DOHH2 (cell line): ENCODE data around the gene HIPK4.

Experiments
- H3F3A ChIP-seq: fragments of 200-600 bp; sonication (generic), shearing (Covaris generic); 2 replicates; pipeline ENCODE4 v1.6.0; 2016; ENCODE audit warnings: antibody characterized with exemption, mild to moderate bottlenecking; ENCODE audit not compliant: control insufficient read depth, insufficient read depth
- H3K27ac ChIP-seq: fragments of 200-600 bp; sonication (generic); 2 replicates; pipeline ENCODE4 v1.5.1; 2014; ENCODE audit warnings: low read depth, mild to moderate bottlenecking, low read length, moderate library complexity
- H3K27me3 ChIP-seq: fragments of 200-600 bp; sonication (generic); 2 replicates; pipeline ENCODE4 v1.6.1; 2014; ENCODE audit warnings: mild to moderate bottlenecking, low read length, mixed read lengths; ENCODE audit not compliant: control insufficient read depth
- H3K36me3 ChIP-seq: fragments of 200-600 bp; sonication (generic); 2 replicates; pipeline ENCODE4 v1.6.1; 2014; ENCODE audit warnings: mild to moderate bottlenecking, low read length, moderate library complexity, mixed read lengths; ENCODE audit not compliant: control insufficient read depth
- H3K4me1 ChIP-seq: fragments of 200-600 bp; sonication (generic); 2 replicates; pipeline ENCODE4 v1.6.1; 2014; ENCODE audit warnings: mild to moderate bottlenecking, low read length, mixed read lengths; ENCODE audit not compliant: control insufficient read depth
- H3K4me2 ChIP-seq: fragments of 200-600 bp; sonication (generic); 2 replicates; pipeline ENCODE4 v1.6.0; 2014; ENCODE audit warnings: mild to moderate bottlenecking, low read length, moderate library complexity
- H3K4me3 ChIP-seq: fragments of 200-600 bp; sonication (generic); 2 replicates; pipeline ENCODE4 v1.5.1; 2014; ENCODE audit warnings: mild to moderate bottlenecking, low read length, mixed read lengths
- H3K79me2 ChIP-seq: fragments of 200-600 bp; sonication (generic); 2 replicates; pipeline ENCODE4 v1.6.1; 2014; ENCODE audit warnings: mild to moderate bottlenecking, low read length, mixed read lengths; ENCODE audit not compliant: control insufficient read depth
- H3K9me2 ChIP-seq: fragments of 200-600 bp; sonication (generic); replicated peaks from 2 replicates; pipeline ENCODE4 v1.6.1; 2014; ENCODE audit warnings: mild to moderate bottlenecking, low read length, mixed read lengths; ENCODE audit not compliant: control insufficient read depth
- H3K9me3 ChIP-seq: fragments of 200-600 bp; sonication (generic); 2 replicates; pipeline ENCODE4 v1.6.1; 2014; ENCODE audit warnings: antibody characterized with exemption, low read length, mixed read lengths; ENCODE audit not compliant: control insufficient read depth, insufficient read depth
- H4K20me1 ChIP-seq: fragments of 200-600 bp; sonication (generic); 2 replicates; pipeline ENCODE4 v1.6.0; 2014; ENCODE audit warnings: low read depth, mild to moderate bottlenecking, antibody characterized with exemption, low read length, moderate library complexity; ENCODE audit not compliant: control insufficient read depth, insufficient read depth
- EZH2phosphoT487 ChIP-seq: fragments of 200-600 bp; sonication (generic); IDR thresholded peaks from 2 replicates; pipeline ENCODE4 v1.6.1; 2017; ENCODE audit warnings: borderline replicate concordance, mild to moderate bottlenecking, antibody characterized with exemption, low read length, moderate library complexity, mixed read lengths
- TF ChIP-seq, protein P1 (sequence below): fragments of 200-600 bp; sonication (generic); IDR thresholded peaks from one replicate; pipeline ENCODE4 v1.5.1; 2014; ENCODE audit warnings: antibody characterized with exemption, mild to moderate bottlenecking, low read depth, low read length; ENCODE audit not compliant: poor library complexity, severe bottlenecking

Gene HIPK4

DNA sequence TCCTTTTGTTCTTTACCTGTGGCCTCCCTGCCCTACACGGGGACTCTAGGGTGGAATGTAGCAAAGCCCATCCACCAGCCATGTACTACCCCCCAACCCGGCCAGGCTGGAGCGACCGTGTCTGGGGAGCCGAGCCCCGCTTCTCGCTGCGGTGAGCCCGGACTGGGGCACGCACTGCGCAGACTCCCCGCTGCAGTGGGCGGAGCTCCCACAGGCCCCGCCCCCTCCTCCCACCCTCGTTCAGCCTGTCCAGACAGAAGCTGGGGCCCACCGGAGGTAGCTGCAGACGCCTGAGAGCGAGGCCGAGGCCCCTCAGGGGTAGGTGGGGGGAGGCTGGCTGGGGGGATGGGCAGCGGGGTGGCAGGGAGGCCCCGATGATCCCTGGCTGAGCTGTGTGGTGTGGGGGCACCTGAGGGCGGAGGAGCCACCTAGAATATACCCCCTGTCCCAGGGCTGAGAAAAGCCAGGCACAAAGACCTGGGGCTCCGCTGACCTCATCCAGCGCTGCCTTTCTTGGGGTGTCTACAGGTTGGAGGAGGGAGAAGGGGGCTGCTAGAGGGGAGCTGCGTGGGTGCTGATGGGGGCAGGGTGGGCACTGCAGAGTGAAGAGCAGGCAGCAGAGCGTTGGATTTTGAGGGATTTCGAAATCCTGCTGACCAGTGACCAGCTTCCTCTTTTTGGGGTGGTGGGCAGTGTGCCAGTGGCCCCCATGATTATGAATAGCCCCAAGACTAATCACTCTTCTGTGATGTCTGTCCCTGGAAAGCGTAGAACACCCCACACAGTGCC lies 24.2 kb downstream of the HIPK4 start:
- Histone ChIP-seq H3K4me1 (peaks cover 18% of the 10 kb centered on the region), H3K79me2 (no peaks in the 10 kb centered on the region), H3K9me3 (no peaks in the 10 kb centered on the region), H3K4me3 (peak overlapping the region; percentile 71), H4K20me1 (no peaks in the 10 kb centered on the region), H3K4me2 (peak overlapping the region; percentile 74), H3F3A (no peaks in the 10 kb centered on the region), H3K27ac (no peak overlapping the region), H3K27me3 (no peaks in the 10 kb centered on the region), H3K36me3 (no peaks in the 10 kb centered on the region), H3K9me2 (no peaks in the 10 kb centered on the region)
- TF ChIP-seq EZH2phosphoT487: no peak
- TF ChIP-seq, protein P1, sequence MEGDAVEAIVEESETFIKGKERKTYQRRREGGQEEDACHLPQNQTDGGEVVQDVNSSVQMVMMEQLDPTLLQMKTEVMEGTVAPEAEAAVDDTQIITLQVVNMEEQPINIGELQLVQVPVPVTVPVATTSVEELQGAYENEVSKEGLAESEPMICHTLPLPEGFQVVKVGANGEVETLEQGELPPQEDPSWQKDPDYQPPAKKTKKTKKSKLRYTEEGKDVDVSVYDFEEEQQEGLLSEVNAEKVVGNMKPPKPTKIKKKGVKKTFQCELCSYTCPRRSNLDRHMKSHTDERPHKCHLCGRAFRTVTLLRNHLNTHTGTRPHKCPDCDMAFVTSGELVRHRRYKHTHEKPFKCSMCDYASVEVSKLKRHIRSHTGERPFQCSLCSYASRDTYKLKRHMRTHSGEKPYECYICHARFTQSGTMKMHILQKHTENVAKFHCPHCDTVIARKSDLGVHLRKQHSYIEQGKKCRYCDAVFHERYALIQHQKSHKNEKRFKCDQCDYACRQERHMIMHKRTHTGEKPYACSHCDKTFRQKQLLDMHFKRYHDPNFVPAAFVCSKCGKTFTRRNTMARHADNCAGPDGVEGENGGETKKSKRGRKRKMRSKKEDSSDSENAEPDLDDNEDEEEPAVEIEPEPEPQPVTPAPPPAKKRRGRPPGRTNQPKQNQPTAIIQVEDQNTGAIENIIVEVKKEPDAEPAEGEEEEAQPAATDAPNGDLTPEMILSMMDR: no peak

DNA sequence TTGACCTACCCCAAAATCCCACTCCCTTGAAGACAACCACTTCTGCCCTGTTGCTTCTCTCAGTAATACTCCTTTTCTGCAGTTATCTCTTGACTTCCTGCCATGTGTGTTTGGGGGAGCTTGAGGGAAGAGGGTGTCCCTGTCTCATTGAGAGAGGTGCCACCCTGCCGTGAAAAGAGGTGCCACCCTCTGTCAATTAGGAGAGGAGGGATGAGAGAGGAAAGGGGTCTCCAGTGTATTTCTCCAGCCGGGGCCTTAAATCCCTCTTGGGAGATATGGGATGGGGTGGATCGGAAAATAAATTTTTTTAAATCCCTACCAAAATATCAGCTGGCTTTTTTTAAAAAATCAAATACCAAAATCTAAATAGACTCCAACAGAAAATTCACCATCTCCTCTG lies 25.0 kb downstream of the HIPK4 start:
- Histone ChIP-seq H3K4me3 (peak overlapping the region; percentile 71), H3K79me2 (no peaks in the 10 kb centered on the region), H3K27ac (no peak overlapping the region), H3K36me3 (no peaks in the 10 kb centered on the region), H3K4me1 (peaks cover 18% of the 10 kb centered on the region), H4K20me1 (no peaks in the 10 kb centered on the region), H3K27me3 (no peaks in the 10 kb centered on the region), H3K4me2 (peak overlapping the region; percentile 74), H3F3A (no peaks in the 10 kb centered on the region), H3K9me3 (no peaks in the 10 kb centered on the region), H3K9me2 (no peaks in the 10 kb centered on the region)
- TF ChIP-seq, protein P1: no peak
- no peak for TF ChIP-seq EZH2phosphoT487

DNA sequence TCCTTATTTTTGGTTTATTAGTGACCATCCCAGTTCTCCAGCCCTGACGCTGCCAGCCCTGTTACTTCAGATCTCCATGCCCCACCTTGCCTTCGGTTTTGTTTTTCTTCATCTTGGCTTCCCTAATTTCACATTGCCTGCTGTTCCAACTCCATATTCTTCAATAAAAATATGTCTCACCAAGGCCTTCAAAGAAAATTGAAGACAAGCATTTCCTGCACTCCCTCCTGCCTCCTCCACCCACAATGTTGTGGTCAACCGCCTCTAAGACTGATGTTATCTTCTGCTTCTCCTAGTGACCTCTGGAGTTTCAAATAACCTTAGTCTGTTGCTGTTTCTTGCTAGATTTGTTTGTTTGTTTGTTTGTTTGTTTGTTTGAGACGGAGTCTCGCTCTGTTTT lies 26.9 kb downstream of the HIPK4 start:
- H3K79me2 ChIP-seq: no peaks in the 10 kb centered on the region
- H3K9me3 ChIP-seq: no peaks in the 10 kb centered on the region
- H4K20me1 ChIP-seq: no peaks in the 10 kb centered on the region
- no peaks in the 10 kb centered on the region for H3K36me3 ChIP-seq
- no peak overlapping the region for H3K4me3 ChIP-seq
- no peaks in the 10 kb centered on the region for H3K9me2 ChIP-seq
- peaks cover 31% of the 10 kb centered on the region for H3K4me1 ChIP-seq
- H3F3A ChIP-seq: no peaks in the 10 kb centered on the region
- no peak for TF ChIP-seq EZH2phosphoT487
- TF ChIP-seq, protein P1: no peak
- H3K27ac ChIP-seq: no peak overlapping the region
- no peaks in the 10 kb centered on the region for H3K27me3 ChIP-seq
- H3K4me2 ChIP-seq: no peak overlapping the region
